Neuronal stem cell (in vitro differentiated cells): ENCODE data around the gene MRPL37.
A peak's percentile ranks its signal among the peaks of the same experiment; 100 is the strongest.

Experiments used
- DNase-seq: peaks from one replicate; pipeline ENCODE4 v3.0.0-alpha.2; 2013; ENCODE audit warnings: low spot score
- H2AFZ ChIP-seq: one replicate; pipeline ENCODE4 v1.6.1; 2013; ENCODE audit warnings: mild to moderate bottlenecking, low read length, inconsistent platforms
- H2AK5ac ChIP-seq: 2 replicates; pipeline ENCODE4 v1.6.1; 2013; ENCODE audit warnings: low read depth, mild to moderate bottlenecking, inconsistent platforms, low read length, moderate library complexity, mixed read lengths
- H2BK120ac ChIP-seq: 2 replicates; pipeline ENCODE4 v1.6.1; 2013; ENCODE audit warnings: low read depth, mild to moderate bottlenecking, inconsistent platforms, low read length, moderate library complexity, mixed read lengths
- H2BK12ac ChIP-seq: one replicate; pipeline ENCODE4 v1.6.1; 2013; ENCODE audit warnings: low read length, inconsistent platforms
- H2BK15ac ChIP-seq: 2 replicates; pipeline ENCODE4 v1.6.1; 2013; ENCODE audit warnings: mild to moderate bottlenecking, low read length, inconsistent platforms, mixed read lengths
- H2BK5ac ChIP-seq: one replicate; pipeline ENCODE4 v1.6.1; 2013; ENCODE audit warnings: inconsistent platforms, mild to moderate bottlenecking, low read length, moderate library complexity
- H3K14ac ChIP-seq: one replicate; pipeline ENCODE4 v1.6.1; 2013; ENCODE audit warnings: low read length, inconsistent platforms
- H3K18ac ChIP-seq: 2 replicates; pipeline ENCODE4 v1.6.1; 2013; ENCODE audit warnings: low read length, inconsistent platforms
- H3K23ac ChIP-seq: 2 replicates; pipeline ENCODE4 v1.6.1; 2013; ENCODE audit warnings: low read depth, mild to moderate bottlenecking, mixed read lengths, low read length, inconsistent platforms; ENCODE audit not compliant: poor library complexity
- H3K27ac ChIP-seq: replicated peaks from 3 replicates; pipeline ENCODE4 v1.5.1; 2013; ENCODE audit warnings: low read length, inconsistent platforms
- H3K27me3 ChIP-seq, 3 experiments: 2 replicates each; pipeline ENCODE4 v1.6.1; 2013; ENCODE audit warnings: low read length in 3 of 3, mild to moderate bottlenecking in 2 of 3, inconsistent platforms in 1 of 3, low read depth in 1 of 3, mixed read lengths in 1 of 3, moderate library complexity in 1 of 3; ENCODE audit not compliant: control insufficient read depth in 3 of 3, insufficient read depth in 3 of 3
- H3K36me3 ChIP-seq, 2 donors: replicated peaks in 1 of 2; 2 replicates each; pipeline ENCODE4 v1.6.1; 2013; ENCODE audit warnings: low read length in 2 of 2; ENCODE audit not compliant: control insufficient read depth in 2 of 2, insufficient read depth in 2 of 2
- H3K4ac ChIP-seq: 2 replicates; pipeline ENCODE4 v1.6.1; 2013; ENCODE audit warnings: inconsistent platforms, mild to moderate bottlenecking, low read length, moderate library complexity
- H3K4me1 ChIP-seq, 2 donors: 1 replicate in 1 of 2; 2 replicates in 1 of 2; pipeline ENCODE4 v1.6.1; 2013; ENCODE audit warnings: low read length in 2 of 2, low read depth in 1 of 2; ENCODE audit not compliant: control insufficient read depth in 2 of 2, insufficient read depth in 1 of 2
- H3K4me2 ChIP-seq: one replicate; pipeline ENCODE4 v1.6.1; 2013; ENCODE audit warnings: mild to moderate bottlenecking, low read length, inconsistent platforms; ENCODE audit not compliant: insufficient read depth, poor library complexity, severe bottlenecking
- H3K4me3 ChIP-seq, 2 donors: 2 replicates each; pipeline ENCODE4 v1.5.1; 2013; ENCODE audit warnings: low read length in 2 of 2, mild to moderate bottlenecking in 2 of 2, inconsistent platforms in 1 of 2, moderate library complexity in 1 of 2
- H3K79me1 ChIP-seq: one replicate; pipeline ENCODE4 v1.6.1; 2013; ENCODE audit warnings: low read depth, mild to moderate bottlenecking, inconsistent platforms, low read length, moderate library complexity
- H3K9ac ChIP-seq: one replicate; pipeline ENCODE4 v1.6.1; 2013; ENCODE audit warnings: mild to moderate bottlenecking, low read depth, low read length, inconsistent platforms; ENCODE audit not compliant: poor library complexity
- H3K9me3 ChIP-seq, 2 donors: replicated peaks in 1 of 2; 2 replicates each; pipeline versions ENCODE3 to v1.6.1; 2013; ENCODE audit warnings: low read length in 2 of 2, mild to moderate bottlenecking in 2 of 2, inconsistent platforms in 1 of 2, low read depth in 1 of 2, mixed read lengths in 1 of 2, moderate library complexity in 1 of 2; ENCODE audit not compliant: control insufficient read depth in 2 of 2, insufficient read depth in 1 of 2
- H4K8ac ChIP-seq: one replicate; pipeline ENCODE4 v1.6.1; 2013; ENCODE audit warnings: low read depth, mild to moderate bottlenecking, inconsistent platforms, low read length, moderate library complexity
- H4K91ac ChIP-seq: one replicate; pipeline ENCODE4 v1.6.1; 2013; ENCODE audit warnings: low read length, low read depth, mild to moderate bottlenecking, inconsistent platforms; ENCODE audit not compliant: poor library complexity
- WGBS, 2 donors: extraction: QIAGEN DNeasy Blood & Tissue Kit; methylation state at CpG; one replicate each; pipeline ENCODE4 v1.1.7; 2013; ENCODE audit warnings: missing lambda C conversion rate in 2 of 2, mixed read lengths in 1 of 2; ENCODE audit not compliant: insufficient read length in 2 of 2, insufficient replicate concordance in 1 of 2; ENCODE audit errors: extremely low coverage in 2 of 2; 5-methylcytosine and 5-hydroxymethylcytosine counted together

Gene MRPL37

DNA sequence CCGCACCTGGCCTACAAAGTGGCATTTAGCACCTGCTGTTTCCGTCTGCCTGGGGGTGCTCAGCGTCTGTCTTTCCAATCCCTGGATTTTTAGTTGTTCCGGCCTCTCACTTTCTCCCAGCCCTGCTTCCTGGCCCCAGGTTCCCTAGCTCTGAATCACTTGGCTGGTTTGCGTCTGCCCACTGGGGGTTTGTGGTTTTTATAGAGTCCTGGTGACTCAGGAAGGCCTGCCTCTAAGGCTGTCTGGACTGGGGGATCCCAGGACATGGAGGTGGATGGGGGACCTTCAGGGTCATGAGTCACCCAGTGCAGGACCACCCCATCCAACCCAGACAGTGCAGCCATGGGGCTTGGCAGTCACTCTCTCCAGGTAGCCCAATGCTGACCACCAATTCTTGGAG, 53.5 kb downstream of the MRPL37 start:
- Histone ChIP-seq H3K4me3 (no peak overlapping the region), H3K9me3 (peaks cover 0 to 1% of the 10 kb centered on the region in 2 donors), H3K4me1 (peaks cover 8 to 14% of the 10 kb centered on the region in 2 donors), H3K4ac (no peak overlapping the region), H2AFZ (no peak overlapping the region), H3K9ac (no peak overlapping the region), H2BK15ac (no peak overlapping the region), H4K8ac (no peak overlapping the region), H3K36me3 (peaks cover 6 to 93% of the 10 kb centered on the region in 2 donors), H3K4me2 (no peak overlapping the region), H3K18ac (no peak overlapping the region), H2AK5ac (no peak overlapping the region), H2BK12ac (no peak overlapping the region), H3K14ac (no peak overlapping the region), H3K27ac (no peak overlapping the region), H2BK5ac (no peak overlapping the region), H2BK120ac (no peak overlapping the region), H3K27me3 (no peaks in the 10 kb centered on the region), H4K91ac (no peak overlapping the region), H3K79me1 (peaks cover 2% of the 10 kb centered on the region), H3K23ac (peak overlapping the region; percentile 47)
- DNase-seq = no peak
- WGBS, 2 donors = no CpG with 5 or more reads among the region's 5 CpGs

DNA sequence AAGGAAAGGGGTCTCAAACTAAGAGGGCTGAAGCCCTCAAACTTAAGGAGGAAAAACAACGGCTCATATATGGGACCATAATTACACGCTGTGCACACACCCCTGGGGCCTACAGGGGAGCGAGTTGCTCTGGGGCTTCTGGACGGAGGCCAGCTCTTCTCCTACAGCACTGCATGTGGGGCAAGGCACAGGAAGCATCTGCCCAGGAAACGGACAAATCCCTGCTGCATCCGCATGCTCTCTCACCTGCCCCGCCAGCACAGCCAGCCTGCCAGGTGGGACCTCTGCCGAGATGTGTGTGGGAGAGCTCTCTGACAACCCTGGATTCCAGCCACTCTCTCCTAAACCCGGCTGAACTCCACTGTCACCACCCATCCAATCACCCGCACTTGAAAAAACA, 54.1 kb downstream of the MRPL37 start:
- no peak overlapping the region for H3K4ac ChIP-seq
- no peak overlapping the region for H2BK15ac ChIP-seq
- H2BK120ac ChIP-seq = no peak overlapping the region
- no peak overlapping the region for H3K18ac ChIP-seq
- no peak overlapping the region for H2AFZ ChIP-seq
- H3K4me3 ChIP-seq = no peak overlapping the region
- H4K8ac ChIP-seq = no peak overlapping the region
- WGBS, 2 donors = no CpG with 5 or more reads among the region's 10 CpGs
- no peak overlapping the region for H4K91ac ChIP-seq
- H3K14ac ChIP-seq = no peak overlapping the region
- DNase-seq = no peak
- H2AK5ac ChIP-seq = no peak overlapping the region
- H3K79me1 ChIP-seq = peaks cover 3% of the 10 kb centered on the region
- H3K27me3 ChIP-seq = no peaks in the 10 kb centered on the region
- H3K23ac ChIP-seq = no peak overlapping the region
- H3K36me3 ChIP-seq = peaks cover 6 to 91% of the 10 kb centered on the region in 2 donors
- no peak overlapping the region for H3K9ac ChIP-seq
- H3K27ac ChIP-seq = no peak overlapping the region
- no peak overlapping the region for H2BK12ac ChIP-seq
- H2BK5ac ChIP-seq = no peak overlapping the region
- H3K4me2 ChIP-seq = no peak overlapping the region
- peaks cover 0 to 1% of the 10 kb centered on the region in 2 donors for H3K9me3 ChIP-seq
- H3K4me1 ChIP-seq = peaks cover 8 to 14% of the 10 kb centered on the region in 2 donors

DNA sequence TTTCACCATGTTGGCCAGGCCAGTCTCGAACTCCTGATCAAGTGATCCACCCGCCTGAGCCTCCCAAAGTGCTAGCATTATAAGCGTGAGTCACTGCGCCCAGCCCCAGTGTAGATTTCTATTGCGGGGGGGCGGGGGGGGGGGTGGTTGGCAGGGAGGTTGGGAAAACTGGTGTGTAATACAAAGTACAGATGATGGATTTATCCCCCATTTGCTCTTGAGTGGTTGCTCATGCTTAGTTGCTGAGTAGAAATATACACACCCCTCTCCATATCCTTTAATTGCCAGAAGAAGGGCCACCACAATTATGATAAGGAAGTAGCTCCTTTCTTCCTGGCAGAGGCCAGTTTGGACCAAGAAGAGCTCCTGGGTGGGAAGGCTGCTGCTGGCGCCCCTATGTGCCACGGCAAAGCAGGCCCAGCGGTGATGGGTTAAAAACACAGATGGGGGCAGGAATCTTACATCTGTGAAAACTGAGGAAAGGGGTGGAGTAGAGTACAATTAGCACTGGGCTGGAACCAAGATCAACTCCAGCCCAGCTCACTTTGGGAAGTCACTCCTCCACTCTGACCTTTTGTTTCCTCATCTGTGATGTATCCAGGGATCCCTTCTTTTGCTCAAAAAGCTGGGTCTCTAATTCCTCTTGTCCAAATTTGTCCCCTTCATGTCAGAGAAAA, 55.2 kb downstream of the MRPL37 start:
- WGBS, 2 donors = no CpG with 5 or more reads among the region's 9 CpGs
- Histone ChIP-seq H3K27ac (no peak overlapping the region), H3K27me3 (no peaks in the 10 kb centered on the region)

DNA sequence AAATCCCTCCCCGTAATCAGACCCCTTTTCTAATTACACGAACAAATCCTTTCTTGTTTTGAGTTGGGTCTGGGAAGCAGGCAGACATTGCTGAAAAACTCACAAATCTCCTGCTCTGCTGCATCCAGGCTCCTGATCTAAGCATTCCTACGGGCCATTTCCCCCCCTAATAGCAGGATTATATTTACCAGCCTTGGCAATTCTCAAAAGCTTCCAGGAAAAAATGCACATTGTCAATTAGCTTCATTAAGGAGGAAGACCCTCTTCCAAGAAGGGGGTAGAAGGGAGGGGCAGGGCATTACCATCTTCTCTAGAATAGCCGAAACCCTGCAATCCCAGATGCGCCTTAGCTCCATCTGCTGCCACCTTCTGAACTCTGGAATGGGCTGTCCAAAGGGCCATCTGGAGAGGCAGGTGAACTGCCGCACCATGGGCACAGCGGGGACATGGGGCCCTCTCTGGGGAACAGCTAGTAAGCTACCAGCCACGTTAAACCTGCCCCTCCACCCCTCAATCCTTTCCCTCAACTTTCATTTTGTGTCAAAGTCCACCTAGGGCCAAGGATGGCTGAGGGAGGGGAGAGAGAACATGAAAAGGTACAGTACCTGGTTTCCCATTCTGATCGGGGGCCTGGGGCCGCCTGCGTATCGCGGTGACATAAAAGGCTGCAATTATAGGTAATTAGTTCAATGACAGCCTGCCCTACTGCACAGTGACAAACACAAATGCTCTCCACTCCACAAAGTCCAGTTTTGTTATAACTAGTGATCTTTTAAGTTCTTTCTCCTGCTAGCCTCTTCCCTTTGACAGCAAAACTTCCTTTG, 56.8 kb downstream of the MRPL37 start:
- Histone ChIP-seq H3K27ac (no peak overlapping the region), H3K79me1 (peaks cover 3% of the 10 kb centered on the region), H2BK120ac (no peak overlapping the region), H3K36me3 (peaks cover 0 to 89% of the 10 kb centered on the region in 2 donors), H2AK5ac (no peak overlapping the region), H3K23ac (no peak overlapping the region), H2AFZ (no peak overlapping the region), H3K9ac (no peak overlapping the region), H2BK15ac (no peak overlapping the region), H2BK5ac (no peak overlapping the region), H3K9me3 (peaks cover 0 to 1% of the 10 kb centered on the region in 2 donors), H3K14ac (no peak overlapping the region), H4K8ac (no peak overlapping the region), H3K4ac (no peak overlapping the region), H4K91ac (no peak overlapping the region), H3K4me3 (no peak overlapping the region), H2BK12ac (no peak overlapping the region), H3K4me2 (no peak overlapping the region), H3K27me3 (no peaks in the 10 kb centered on the region), H3K4me1 (peaks cover 8 to 12% of the 10 kb centered on the region in 2 donors), H3K18ac (no peak overlapping the region)
- no CpG with 5 or more reads among the region's 13 CpGs for WGBS, 2 donors
- DNase-seq = no peak

More for the DNA sequence above, 55.2 kb downstream of the MRPL37 start:
- Histone ChIP-seq H3K79me1 (peaks cover 3% of the 10 kb centered on the region), H3K4ac (no peak overlapping the region), H3K4me2 (no peak overlapping the region), H4K91ac (no peak overlapping the region), H3K18ac (no peak overlapping the region), H3K9ac (no peak overlapping the region), H3K36me3 (peaks cover 6 to 91% of the 10 kb centered on the region in 2 donors), H3K9me3 (peaks cover 0 to 1% of the 10 kb centered on the region in 2 donors), H3K23ac (no peak overlapping the region), H3K4me3 (no peak overlapping the region), H4K8ac (no peak overlapping the region), H3K14ac (no peak overlapping the region), H3K4me1 (peaks cover 8 to 14% of the 10 kb centered on the region in 2 donors), H2BK5ac (no peak overlapping the region), H2BK12ac (no peak overlapping the region), H2BK120ac (no peak overlapping the region), H2AK5ac (no peak overlapping the region), H2AFZ (no peak overlapping the region), H2BK15ac (no peak overlapping the region)
- DNase-seq = no peak
